HL-60 (cell line): ENCODE measurements around the gene ITPK1.

Experiments
- GABPA ChIP-seq: IDR thresholded peaks from 2 replicates; pipeline ENCODE4 v1.6.1; 2012; ENCODE audit warnings: low read depth
- POLR2AphosphoS5 ChIP-seq: IDR thresholded peaks from 2 replicates; pipeline ENCODE4 v1.6.1; 2012; ENCODE audit warnings: low read depth
- SPI1 ChIP-seq: IDR thresholded peaks from 2 replicates; pipeline ENCODE4 v1.6.1; 2012; ENCODE audit warnings: low read depth, mild to moderate bottlenecking, borderline replicate concordance
- TF ChIP-seq, protein P1 (sequence below): IDR thresholded peaks from one replicate; pipeline ENCODE4 v1.5.1; 2011; ENCODE audit warnings: low read length, control low read depth, inconsistent platforms; ENCODE audit not compliant: insufficient read depth
- TF ChIP-seq, protein P2 (sequence below): IDR thresholded peaks from 2 replicates; pipeline ENCODE4 v1.6.1; 2012; ENCODE audit warnings: low read depth; ENCODE audit not compliant: insufficient replicate concordance

DNA sequence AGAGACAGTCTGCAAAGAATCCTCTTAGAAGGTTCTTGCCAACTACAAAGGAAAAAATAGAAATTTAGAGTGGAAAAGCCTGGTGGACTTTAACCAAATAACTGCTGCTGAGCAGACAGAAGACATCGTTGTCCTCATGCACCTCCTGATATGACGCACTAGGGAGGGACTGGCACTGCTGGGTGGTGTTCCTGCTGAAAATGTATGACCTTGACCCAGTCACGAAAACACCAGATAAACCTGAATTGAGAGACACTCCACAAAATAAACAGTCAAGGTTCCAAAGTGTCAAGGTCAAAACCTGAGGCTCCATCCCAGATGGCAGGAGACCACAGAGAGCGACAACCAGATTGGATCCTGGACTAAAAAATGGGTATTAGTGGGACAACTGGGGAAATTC, 130.8 kb downstream of the ITPK1 start:
- TF ChIP-seq, protein P1, sequence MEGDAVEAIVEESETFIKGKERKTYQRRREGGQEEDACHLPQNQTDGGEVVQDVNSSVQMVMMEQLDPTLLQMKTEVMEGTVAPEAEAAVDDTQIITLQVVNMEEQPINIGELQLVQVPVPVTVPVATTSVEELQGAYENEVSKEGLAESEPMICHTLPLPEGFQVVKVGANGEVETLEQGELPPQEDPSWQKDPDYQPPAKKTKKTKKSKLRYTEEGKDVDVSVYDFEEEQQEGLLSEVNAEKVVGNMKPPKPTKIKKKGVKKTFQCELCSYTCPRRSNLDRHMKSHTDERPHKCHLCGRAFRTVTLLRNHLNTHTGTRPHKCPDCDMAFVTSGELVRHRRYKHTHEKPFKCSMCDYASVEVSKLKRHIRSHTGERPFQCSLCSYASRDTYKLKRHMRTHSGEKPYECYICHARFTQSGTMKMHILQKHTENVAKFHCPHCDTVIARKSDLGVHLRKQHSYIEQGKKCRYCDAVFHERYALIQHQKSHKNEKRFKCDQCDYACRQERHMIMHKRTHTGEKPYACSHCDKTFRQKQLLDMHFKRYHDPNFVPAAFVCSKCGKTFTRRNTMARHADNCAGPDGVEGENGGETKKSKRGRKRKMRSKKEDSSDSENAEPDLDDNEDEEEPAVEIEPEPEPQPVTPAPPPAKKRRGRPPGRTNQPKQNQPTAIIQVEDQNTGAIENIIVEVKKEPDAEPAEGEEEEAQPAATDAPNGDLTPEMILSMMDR = no peak
- TF ChIP-seq, protein P2, sequence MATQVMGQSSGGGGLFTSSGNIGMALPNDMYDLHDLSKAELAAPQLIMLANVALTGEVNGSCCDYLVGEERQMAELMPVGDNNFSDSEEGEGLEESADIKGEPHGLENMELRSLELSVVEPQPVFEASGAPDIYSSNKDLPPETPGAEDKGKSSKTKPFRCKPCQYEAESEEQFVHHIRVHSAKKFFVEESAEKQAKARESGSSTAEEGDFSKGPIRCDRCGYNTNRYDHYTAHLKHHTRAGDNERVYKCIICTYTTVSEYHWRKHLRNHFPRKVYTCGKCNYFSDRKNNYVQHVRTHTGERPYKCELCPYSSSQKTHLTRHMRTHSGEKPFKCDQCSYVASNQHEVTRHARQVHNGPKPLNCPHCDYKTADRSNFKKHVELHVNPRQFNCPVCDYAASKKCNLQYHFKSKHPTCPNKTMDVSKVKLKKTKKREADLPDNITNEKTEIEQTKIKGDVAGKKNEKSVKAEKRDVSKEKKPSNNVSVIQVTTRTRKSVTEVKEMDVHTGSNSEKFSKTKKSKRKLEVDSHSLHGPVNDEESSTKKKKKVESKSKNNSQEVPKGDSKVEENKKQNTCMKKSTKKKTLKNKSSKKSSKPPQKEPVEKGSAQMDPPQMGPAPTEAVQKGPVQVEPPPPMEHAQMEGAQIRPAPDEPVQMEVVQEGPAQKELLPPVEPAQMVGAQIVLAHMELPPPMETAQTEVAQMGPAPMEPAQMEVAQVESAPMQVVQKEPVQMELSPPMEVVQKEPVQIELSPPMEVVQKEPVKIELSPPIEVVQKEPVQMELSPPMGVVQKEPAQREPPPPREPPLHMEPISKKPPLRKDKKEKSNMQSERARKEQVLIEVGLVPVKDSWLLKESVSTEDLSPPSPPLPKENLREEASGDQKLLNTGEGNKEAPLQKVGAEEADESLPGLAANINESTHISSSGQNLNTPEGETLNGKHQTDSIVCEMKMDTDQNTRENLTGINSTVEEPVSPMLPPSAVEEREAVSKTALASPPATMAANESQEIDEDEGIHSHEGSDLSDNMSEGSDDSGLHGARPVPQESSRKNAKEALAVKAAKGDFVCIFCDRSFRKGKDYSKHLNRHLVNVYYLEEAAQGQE = no peak
- no peak for TF ChIP-seq GABPA
- TF ChIP-seq SPI1 = no peak
- TF ChIP-seq POLR2AphosphoS5 = no peak
